H1 (cell line): ENCODE data around the gene SCRG1. TPM values are rescaled to one million over a fixed set of nuclear protein-coding genes. Genes with fewer than 3 reads are reported as not detected.

Experiments
- ATF2 ChIP-seq: IDR thresholded peaks from 2 replicates; pipeline ENCODE4 v1.6.1; 2012; ENCODE audit warnings: low read length, inconsistent platforms
- SIX5 ChIP-seq: IDR thresholded peaks from 2 replicates; pipeline ENCODE4 v1.6.1; 2011; ENCODE audit warnings: mild to moderate bottlenecking, low read depth, low read length
- polyA plus RNA-seq, 7 experiments: library from polyadenylated mRNA; depleted of rRNA in 3 of 7; stranded (reverse) in 5 of 7; unstranded in 2 of 7; fragments of >200 nt in 5 of 7; fragments of 200-250 nt in 2 of 7; gene quantifications; 1 replicate in 5 of 7; 2 replicates in 1 of 7; 4 replicates in 1 of 7; pipeline versions ENCODE4 v1.2.1 to v1.2.3, GENCODE V29; 2011 to 2013; ENCODE audit warnings: missing spikeins in 2 of 7, mixed read lengths in 2 of 7
- total RNA-seq: library from RNA; stranded (reverse); fragmentation: NEBNext Ultra II Directional; extraction: Animal tissue kit (Norgen Biotek cat#: 25700); gene quantifications from 2 replicates; pipeline ENCODE4 v1.2.1, GENCODE V29; 2021

The SCRG1 gene
- total and polyA plus RNA-seq, 2 of the 8 experiments (the other 6 are each of a cell fraction or from before 2014, with no cell fraction given), result not detected

GRCh38 chr4:173386751-173387150, 12.2 kb downstream of the SCRG1 start (continued):
- TF ChIP-seq ATF2 (no peak), SIX5 (no peak)
